Keratinocyte (primary cell): ENCODE data around the gene ZNF778. TPM values are rescaled to one million over a fixed set of nuclear protein-coding genes. Genes with fewer than 3 reads are reported as not detected.
"Not testable (repeated sequence)": the region's sequence is repeated elsewhere in the genome, so short reads cannot be mapped to it uniquely, and the experiment has no call there.

Source experiments
- DNase-seq: peaks from one replicate; pipeline ENCODE4 v3.0.0-alpha.2; 2011; ENCODE audit warnings: low read depth, missing footprints, low spot score
- FAIRE-seq: peaks from 2 replicates; lab custom pipeline; 2011; peaks lifted over from hg19 to GRCh38; lab: Jason Lieb, UNC
- H2AFZ ChIP-seq: 2 replicates; pipeline ENCODE4 v1.6.0; 2012; ENCODE audit warnings: low read length, control low read depth, inconsistent platforms; ENCODE audit not compliant: control insufficient read depth
- H3K27ac ChIP-seq: 2 replicates; pipeline ENCODE4 v1.5.1; 2011; ENCODE audit warnings: low read length; ENCODE audit not compliant: control insufficient read depth, insufficient read depth
- H3K27me3 ChIP-seq: 3 replicates; pipeline ENCODE4 v1.6.0; 2011; ENCODE audit warnings: low read length; ENCODE audit not compliant: control insufficient read depth, insufficient read depth; ENCODE audit errors: extremely low read depth
- H3K36me3 ChIP-seq, 2 experiments: 2 replicates in 1 of 2; 3 replicates in 1 of 2; pipeline ENCODE4 v1.5.1; 2011; ENCODE audit warnings: low read length in 2 of 2, mild to moderate bottlenecking in 1 of 2; ENCODE audit not compliant: control insufficient read depth in 2 of 2, insufficient read depth in 2 of 2; ENCODE audit errors: extremely low read depth in 1 of 2
- H3K4me1 ChIP-seq: 3 replicates; pipeline ENCODE4 v1.5.1; 2011; ENCODE audit warnings: low read length; ENCODE audit not compliant: control insufficient read depth, insufficient read depth; ENCODE audit errors: extremely low read depth
- H3K4me2 ChIP-seq: 3 replicates; pipeline ENCODE4 v1.6.0; 2011; ENCODE audit warnings: low read depth, low read length; ENCODE audit not compliant: control insufficient read depth, insufficient read depth; ENCODE audit errors: extremely low read depth
- H3K4me3 ChIP-seq, 3 experiments: fragments of 200-600 bp in 1 of 3; sonication (generic) in 1 of 3; 2 replicates in 2 of 3; 3 replicates in 1 of 3; pipeline ENCODE4 v1.5.1; 2011 to 2016; ENCODE audit warnings: low read length in 3 of 3, mild to moderate bottlenecking in 3 of 3, control low read depth in 2 of 3, inconsistent platforms in 1 of 3, low read depth in 1 of 3, mixed read lengths in 1 of 3, mixed run types in 1 of 3, moderate library complexity in 1 of 3; ENCODE audit not compliant: control insufficient read depth in 2 of 3, insufficient read depth in 2 of 3; ENCODE audit errors: extremely low read depth in 1 of 3
- H3K79me2 ChIP-seq: 2 replicates; pipeline ENCODE4 v1.6.0; 2012; ENCODE audit warnings: low read length; ENCODE audit not compliant: control insufficient read depth, insufficient read depth
- H3K9ac ChIP-seq: 3 replicates; pipeline ENCODE4 v1.6.0; 2011; ENCODE audit warnings: low read length; ENCODE audit not compliant: control insufficient read depth, insufficient read depth; ENCODE audit errors: extremely low read depth
- H3K9me1 ChIP-seq: 3 replicates; pipeline ENCODE4 v1.6.0; 2011; ENCODE audit warnings: low read length; ENCODE audit not compliant: control insufficient read depth, insufficient read depth; ENCODE audit errors: extremely low read depth
- H3K9me3 ChIP-seq: 2 replicates; pipeline ENCODE4 v1.5.1; 2012; ENCODE audit warnings: low read depth, low read length; ENCODE audit not compliant: control insufficient read depth
- H4K20me1 ChIP-seq: 3 replicates; pipeline ENCODE4 v1.6.0; 2011; ENCODE audit warnings: low read length; ENCODE audit not compliant: control insufficient read depth, insufficient read depth; ENCODE audit errors: extremely low read depth
- EZH2 ChIP-seq: IDR thresholded peaks from one replicate; pipeline ENCODE4 v1.6.1; 2012; ENCODE audit warnings: inconsistent platforms, mild to moderate bottlenecking, low read length, moderate library complexity
- dilution Hi-C: fragments of 300-500 bp; cut with MboI; formaldehyde crosslinking; loops from one replicate; pipeline ENCODE4 v1.7.0; 2020; ENCODE audit warnings: low sequenced_read_pairs; ENCODE audit not compliant: extremely low pct_ligation_motif_present
- polyA plus RNA-seq, 5 experiments: library from polyadenylated mRNA; depleted of rRNA in 3 of 5; stranded (reverse) in 3 of 5; stranded (forward) in 1 of 5; unstranded in 1 of 5; fragments of >200 nt; gene quantifications; 1 replicate in 1 of 5; 2 replicates in 3 of 5; 3 replicates in 1 of 5; pipeline versions ENCODE4 v1.2.1 to v1.2.3, GENCODE V29; 2011 to 2012; ENCODE audit warnings: missing spikeins in 2 of 5, low read depth in 1 of 5, low replicate concordance in 1 of 5
- TF ChIP-seq, protein P1 (sequence below), 3 experiments: IDR thresholded peaks in 1 of 3; conservative IDR thresholded peaks in 1 of 3; optimal IDR thresholded peaks in 1 of 3; 2 replicates in 2 of 3; 3 replicates in 1 of 3; pipeline versions ENCODE3 to v1.5.1; 2011; ENCODE audit warnings: low read length in 3 of 3, mild to moderate bottlenecking in 3 of 3, moderate library complexity in 2 of 3, control low read depth in 1 of 3, inconsistent platforms in 1 of 3; ENCODE audit not compliant: insufficient read depth in 2 of 3; ENCODE audit errors: extremely low read depth in 1 of 3

Gene ZNF778
- polyA plus RNA-seq, 1 donor (not counting 4 experiments of a cell fraction or from before 2014, with no cell fraction given), result 6.2 TPM

DNA sequence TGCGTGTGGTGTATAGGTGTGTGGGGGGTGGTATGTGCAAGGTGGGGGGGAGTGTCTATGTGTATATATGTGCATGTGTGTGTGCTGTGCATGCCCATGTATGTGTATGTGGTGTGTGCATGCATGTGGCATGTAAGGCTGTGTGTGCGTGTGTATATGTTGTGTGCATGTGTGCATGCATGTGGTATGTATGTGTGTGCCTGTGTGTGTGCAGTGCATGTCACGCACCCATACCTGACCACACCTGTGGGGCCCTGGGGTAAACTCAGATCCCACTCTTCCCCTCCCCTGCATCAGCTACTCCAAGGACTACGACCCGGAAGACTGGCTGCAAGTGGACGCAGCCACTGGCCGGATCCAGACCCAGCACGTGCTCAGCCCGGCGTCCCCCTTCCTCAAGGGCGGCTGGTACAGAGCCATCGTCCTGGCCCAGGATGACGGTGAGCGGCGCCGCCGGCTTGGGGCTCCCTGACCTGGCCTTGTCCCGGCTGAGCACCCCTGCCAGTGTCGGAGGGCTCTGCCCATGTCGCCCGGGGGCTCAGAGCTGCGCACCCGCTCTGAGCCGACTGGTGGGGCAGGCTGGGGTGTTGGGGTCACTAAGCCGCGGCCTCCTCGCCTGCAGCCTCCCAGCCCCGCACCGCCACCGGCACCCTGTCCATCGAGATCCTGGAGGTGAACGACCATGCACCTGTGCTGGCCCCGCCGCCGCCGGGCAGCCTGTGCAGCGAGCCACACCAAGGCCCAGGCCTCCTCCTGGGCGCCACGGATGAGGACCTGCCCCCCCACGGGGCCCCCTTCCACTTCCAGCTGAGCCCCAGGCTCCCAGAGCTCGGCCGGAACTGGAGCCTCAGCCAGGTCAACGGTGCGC, 26.2 kb upstream of the ZNF778 start:
- Histone ChIP-seq H3K79me2 (no peaks in the 10 kb centered on the region), H3K27me3 (peaks cover 9% of the 10 kb centered on the region), H3K9ac (no peak overlapping the region), H3K4me2 (no peak overlapping the region), H3K9me3 (no peaks in the 10 kb centered on the region), H2AFZ (no peak overlapping the region), H3K9me1 (no peaks in the 10 kb centered on the region), H3K4me1 (no peaks in the 10 kb centered on the region), H3K4me3 (no peak overlapping the region), H3K27ac (no peak overlapping the region), H4K20me1 (peaks cover 4% of the 10 kb centered on the region), H3K36me3 (no peaks in the 10 kb centered on the region)
- dilution Hi-C loops, result no loop called here
- TF ChIP-seq EZH2, result no peak
- TF ChIP-seq, protein P1, sequence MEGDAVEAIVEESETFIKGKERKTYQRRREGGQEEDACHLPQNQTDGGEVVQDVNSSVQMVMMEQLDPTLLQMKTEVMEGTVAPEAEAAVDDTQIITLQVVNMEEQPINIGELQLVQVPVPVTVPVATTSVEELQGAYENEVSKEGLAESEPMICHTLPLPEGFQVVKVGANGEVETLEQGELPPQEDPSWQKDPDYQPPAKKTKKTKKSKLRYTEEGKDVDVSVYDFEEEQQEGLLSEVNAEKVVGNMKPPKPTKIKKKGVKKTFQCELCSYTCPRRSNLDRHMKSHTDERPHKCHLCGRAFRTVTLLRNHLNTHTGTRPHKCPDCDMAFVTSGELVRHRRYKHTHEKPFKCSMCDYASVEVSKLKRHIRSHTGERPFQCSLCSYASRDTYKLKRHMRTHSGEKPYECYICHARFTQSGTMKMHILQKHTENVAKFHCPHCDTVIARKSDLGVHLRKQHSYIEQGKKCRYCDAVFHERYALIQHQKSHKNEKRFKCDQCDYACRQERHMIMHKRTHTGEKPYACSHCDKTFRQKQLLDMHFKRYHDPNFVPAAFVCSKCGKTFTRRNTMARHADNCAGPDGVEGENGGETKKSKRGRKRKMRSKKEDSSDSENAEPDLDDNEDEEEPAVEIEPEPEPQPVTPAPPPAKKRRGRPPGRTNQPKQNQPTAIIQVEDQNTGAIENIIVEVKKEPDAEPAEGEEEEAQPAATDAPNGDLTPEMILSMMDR (optimal IDR thresholded peaks at IDR 0.05 in 1 of 3, IDR thresholded peaks at IDR 0.05 in 1 of 3, conservative IDR thresholded peaks at IDR 0.05 in 1 of 3; ENCODE audit: extremely low read depth in 1 of 3, insufficient read depth in 2 of 3, low read length in 3 of 3), result no peak
- DNase-seq (no peak), FAIRE-seq (no peak)

DNA sequence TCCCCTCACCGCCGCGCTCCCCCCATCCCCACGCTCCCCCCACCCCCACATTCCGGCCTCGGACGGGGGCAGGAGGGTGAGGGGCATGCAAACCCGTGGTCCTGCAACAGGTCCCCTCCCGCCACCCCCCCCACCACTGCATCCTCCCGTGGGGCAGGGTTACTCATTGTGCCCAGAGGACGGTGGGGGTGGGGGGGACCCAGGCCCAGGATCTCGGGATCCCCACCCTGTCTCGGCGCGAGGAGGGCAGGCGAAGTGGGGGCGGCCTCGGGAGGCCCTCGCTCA, 25.7 kb upstream of the ZNF778 start:
- Histone ChIP-seq H3K36me3 (no peaks in the 10 kb centered on the region), H3K27me3 (peaks cover 9% of the 10 kb centered on the region), H3K9ac (peak overlapping the region; percentile 28), H3K9me1 (no peaks in the 10 kb centered on the region), H3K79me2 (no peaks in the 10 kb centered on the region), H4K20me1 (peaks cover 4% of the 10 kb centered on the region), H2AFZ (peak overlapping the region; percentile 53), H3K27ac (no peak overlapping the region), H3K9me3 (no peaks in the 10 kb centered on the region), H3K4me2 (no peak overlapping the region), H3K4me3 (peak overlapping the region in 1 of 3 experiments; percentile 46), H3K4me1 (no peaks in the 10 kb centered on the region)
- dilution Hi-C loops, result no loop called here
- FAIRE-seq (no peak), DNase-seq (no peak)
- TF ChIP-seq EZH2, result no peak
- TF ChIP-seq, protein P1 (optimal IDR thresholded peaks at IDR 0.05 in 1 of 3, IDR thresholded peaks at IDR 0.05 in 1 of 3, conservative IDR thresholded peaks at IDR 0.05 in 1 of 3; ENCODE audit: extremely low read depth in 1 of 3, insufficient read depth in 2 of 3, low read length in 3 of 3), result no peak

DNA sequence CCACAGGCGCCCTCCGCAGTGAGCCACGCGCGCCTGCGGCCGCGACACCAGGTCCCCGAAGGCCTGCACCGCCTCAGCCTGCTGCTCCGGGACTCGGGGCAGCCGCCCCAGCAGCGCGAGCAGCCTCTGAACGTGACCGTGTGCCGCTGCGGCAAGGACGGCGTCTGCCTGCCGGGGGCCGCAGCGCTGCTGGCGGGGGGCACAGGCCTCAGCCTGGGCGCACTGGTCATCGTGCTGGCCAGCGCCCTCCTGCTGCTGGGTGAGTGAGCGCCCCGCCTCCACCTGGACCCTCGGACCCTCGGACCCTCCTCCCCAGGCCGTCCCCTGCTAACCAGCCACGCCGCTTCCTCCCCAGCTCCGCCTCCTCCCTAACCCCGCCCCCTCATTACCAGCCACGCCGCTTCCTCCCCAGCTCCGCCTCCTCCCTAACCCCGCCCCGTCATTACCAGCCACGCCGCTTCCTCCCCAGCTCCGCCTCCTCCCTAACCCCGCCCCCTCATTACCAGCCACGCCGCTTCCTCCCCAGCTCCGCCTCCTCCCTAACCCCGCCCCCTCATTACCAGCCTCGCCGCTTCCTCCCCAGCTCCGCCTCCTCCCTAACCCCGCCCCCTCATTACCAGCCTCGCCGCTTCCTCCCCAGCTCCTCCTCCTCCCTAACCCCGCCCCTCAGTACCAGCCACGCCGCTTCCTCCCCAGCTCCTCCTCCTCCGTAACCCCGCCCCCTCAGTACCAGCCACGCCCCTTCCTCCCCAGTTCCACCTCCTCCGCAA, 25.1 kb upstream of the ZNF778 start:
- H3K79me2 ChIP-seq, FAIRE-seq, H3K36me3 ChIP-seq, H3K4me1 ChIP-seq, H3K27ac ChIP-seq, dilution Hi-C loops, H4K20me1 ChIP-seq, H3K9me3 ChIP-seq, H3K27me3 ChIP-seq, H3K9me1 ChIP-seq: not testable (repeated sequence)
- DNase-seq, result peak; percentile 41
- Histone ChIP-seq H3K4me3 (peak overlapping the region in 2 of 3 experiments; percentile 19 to 46), H3K9ac (peak overlapping the region; percentile 28), H3K4me2 (peak overlapping the region; percentile 69), H2AFZ (peak overlapping the region; percentile 53)
